Left ventricle myocardium inferior (tissue), 1 donor: ENCODE data around the gene CGB7. TPM values are rescaled to one million over a fixed set of nuclear protein-coding genes. Genes with fewer than 3 reads are reported as not detected.
"Not testable (repeated sequence)": the region's sequence is repeated elsewhere in the genome, so short reads cannot be mapped to it uniquely, and the experiment has no call there.

Experiments used
- DNase-seq: peaks from one replicate; pipeline ENCODE4 v3.0.0-alpha.2; 2020
- H3K27ac ChIP-seq: fragments of 200-600 bp; replicated peaks from 2 replicates; pipeline ENCODE4 v1.8.0; 2021
- H3K27me3 ChIP-seq: fragments of 200-600 bp; 2 replicates; pipeline ENCODE4 v1.8.0; 2021; ENCODE audit warnings: low read depth
- H3K36me3 ChIP-seq: fragments of 200-600 bp; 2 replicates; pipeline ENCODE4 v1.8.0; 2021
- H3K4me1 ChIP-seq: fragments of 200-600 bp; 2 replicates; pipeline ENCODE4 v1.8.0; 2021
- H3K4me3 ChIP-seq: fragments of 200-600 bp; 2 replicates; pipeline ENCODE4 v1.8.0; 2021; ENCODE audit warnings: mild to moderate bottlenecking, moderate library complexity
- H3K9me3 ChIP-seq: fragments of 200-600 bp; replicated peaks from 2 replicates; pipeline ENCODE4 v1.8.0; 2021
- intact Hi-C: fragments of 100-400 bp; cut with micrococcal nuclease; formaldehyde crosslinking; loops from one replicate; pipeline ENCODE4 v1.11.0; 2022
- total RNA-seq: library from RNA; stranded (reverse); fragmentation: NEBNext Ultra II Directional; extraction: Animal tissue kit (Norgen Biotek cat#: 25700); gene quantifications from one replicate; pipeline ENCODE4 v1.2.1, GENCODE V29; 2021
- TF ChIP-seq, protein P1 (sequence below): fragments of 200-600 bp; IDR thresholded peaks from 2 replicates; pipeline ENCODE4 v1.8.0; 2021; ENCODE audit warnings: antibody characterized with exemption, mild to moderate bottlenecking, borderline replicate concordance
- donor health status: DM: no; HTN: yes; CAD: no; lungs with severe emphysema.

Gene CGB7
- total RNA-seq, 1 donor from 2014 or later, result not detected

DNA sequence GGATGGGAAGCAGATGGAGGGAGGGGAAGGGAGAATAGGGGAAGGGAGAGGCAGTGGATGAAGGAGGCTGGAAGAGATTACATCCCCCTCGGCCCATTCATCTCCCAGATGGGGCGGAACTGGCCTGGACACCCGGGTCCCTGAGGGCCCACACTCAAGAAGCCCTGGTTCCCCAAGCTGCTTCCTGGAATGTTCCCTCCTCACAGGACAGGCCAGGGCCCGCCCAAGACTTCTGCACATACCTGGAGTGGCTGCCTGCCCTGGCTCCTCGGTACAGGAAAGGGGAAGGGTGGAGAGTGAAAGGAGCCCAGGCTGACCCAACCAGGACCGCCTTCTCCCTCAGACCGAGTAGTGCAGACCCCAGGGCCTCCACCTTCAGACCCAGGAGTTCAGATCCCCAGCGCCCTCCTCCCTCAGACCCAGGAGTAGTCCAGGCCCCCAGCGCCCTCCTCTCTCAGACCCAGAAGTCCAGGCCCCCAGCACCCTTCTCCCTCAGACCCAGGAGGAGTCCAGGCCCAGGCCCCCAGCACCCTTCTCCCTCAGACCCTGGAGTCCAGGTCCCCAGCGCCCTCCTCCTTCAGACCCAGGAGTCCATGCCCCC is 6.6 kb upstream of the CGB7 start:
- Histone ChIP-seq H3K27me3 (peaks cover 87% of the 10 kb centered on the region), H3K27ac (no peak overlapping the region), H3K4me1 (peaks cover 18% of the 10 kb centered on the region), H3K9me3 (no peaks in the 10 kb centered on the region), H3K4me3 (no peak overlapping the region), H3K36me3 (no peaks in the 10 kb centered on the region)
- DNase-seq, result no peak
- intact Hi-C loops, result no loop called here
- TF ChIP-seq, protein P1, sequence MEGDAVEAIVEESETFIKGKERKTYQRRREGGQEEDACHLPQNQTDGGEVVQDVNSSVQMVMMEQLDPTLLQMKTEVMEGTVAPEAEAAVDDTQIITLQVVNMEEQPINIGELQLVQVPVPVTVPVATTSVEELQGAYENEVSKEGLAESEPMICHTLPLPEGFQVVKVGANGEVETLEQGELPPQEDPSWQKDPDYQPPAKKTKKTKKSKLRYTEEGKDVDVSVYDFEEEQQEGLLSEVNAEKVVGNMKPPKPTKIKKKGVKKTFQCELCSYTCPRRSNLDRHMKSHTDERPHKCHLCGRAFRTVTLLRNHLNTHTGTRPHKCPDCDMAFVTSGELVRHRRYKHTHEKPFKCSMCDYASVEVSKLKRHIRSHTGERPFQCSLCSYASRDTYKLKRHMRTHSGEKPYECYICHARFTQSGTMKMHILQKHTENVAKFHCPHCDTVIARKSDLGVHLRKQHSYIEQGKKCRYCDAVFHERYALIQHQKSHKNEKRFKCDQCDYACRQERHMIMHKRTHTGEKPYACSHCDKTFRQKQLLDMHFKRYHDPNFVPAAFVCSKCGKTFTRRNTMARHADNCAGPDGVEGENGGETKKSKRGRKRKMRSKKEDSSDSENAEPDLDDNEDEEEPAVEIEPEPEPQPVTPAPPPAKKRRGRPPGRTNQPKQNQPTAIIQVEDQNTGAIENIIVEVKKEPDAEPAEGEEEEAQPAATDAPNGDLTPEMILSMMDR, result no peak

DNA sequence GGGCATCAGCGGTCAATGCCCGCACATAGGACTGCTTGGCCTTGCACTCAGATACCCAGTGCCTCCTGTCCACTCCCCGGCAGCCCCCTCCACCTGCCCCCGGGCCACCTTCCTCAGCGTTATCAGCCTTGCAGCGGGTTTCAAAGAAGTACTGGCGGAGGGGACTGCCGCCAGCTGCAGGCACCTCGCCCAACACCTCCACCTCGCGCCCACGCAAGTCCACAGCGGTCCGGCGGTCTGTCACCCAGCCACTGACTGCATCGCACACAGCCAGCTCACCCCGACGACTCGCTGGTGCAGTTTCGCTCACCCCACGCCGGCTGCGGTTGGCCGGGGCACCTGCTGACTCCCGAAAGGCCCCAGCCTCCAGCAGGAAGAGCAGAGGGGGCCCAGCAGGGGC is 3.9 kb upstream of the CGB7 start:
- Histone ChIP-seq H3K27me3 (peaks cover 78% of the 10 kb centered on the region), H3K27ac (no peak overlapping the region), H3K4me1 (peaks cover 34% of the 10 kb centered on the region), H3K36me3 (no peaks in the 10 kb centered on the region), H3K4me3 (no peak overlapping the region), H3K9me3 (no peaks in the 10 kb centered on the region)
- TF ChIP-seq, protein P1, result no peak
- intact Hi-C loops, result no loop called here
- no peak for DNase-seq

DNA sequence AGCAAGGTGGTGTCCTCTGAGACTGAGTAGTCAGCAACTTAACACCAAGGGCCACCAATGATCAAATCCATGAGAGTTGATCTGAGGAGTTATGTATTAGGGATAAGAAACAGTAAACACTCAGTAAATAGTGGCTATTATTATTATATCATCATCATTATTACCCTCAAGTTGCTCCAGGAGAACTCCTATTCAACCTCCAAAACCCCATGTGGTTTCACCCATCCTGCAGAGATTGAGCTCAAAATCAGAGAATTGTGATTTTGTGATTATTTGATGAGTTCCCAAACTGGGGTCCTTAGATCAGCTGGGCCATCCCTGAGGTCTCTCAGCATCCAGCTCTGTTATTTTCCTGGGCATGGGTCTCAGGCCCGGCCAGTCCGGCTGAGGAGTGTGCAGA is 3.5 kb upstream of the CGB7 start:
- no peak for DNase-seq
- no peaks in the 10 kb centered on the region for H3K36me3 ChIP-seq
- H3K4me1 ChIP-seq, result peaks cover 37% of the 10 kb centered on the region
- TF ChIP-seq, protein P1, result no peak
- intact Hi-C loops, result no loop called here
- H3K9me3 ChIP-seq, result no peaks in the 10 kb centered on the region
- H3K27me3 ChIP-seq, result peaks cover 75% of the 10 kb centered on the region
- no peak overlapping the region for H3K4me3 ChIP-seq
- H3K27ac ChIP-seq, result no peak overlapping the region

DNA sequence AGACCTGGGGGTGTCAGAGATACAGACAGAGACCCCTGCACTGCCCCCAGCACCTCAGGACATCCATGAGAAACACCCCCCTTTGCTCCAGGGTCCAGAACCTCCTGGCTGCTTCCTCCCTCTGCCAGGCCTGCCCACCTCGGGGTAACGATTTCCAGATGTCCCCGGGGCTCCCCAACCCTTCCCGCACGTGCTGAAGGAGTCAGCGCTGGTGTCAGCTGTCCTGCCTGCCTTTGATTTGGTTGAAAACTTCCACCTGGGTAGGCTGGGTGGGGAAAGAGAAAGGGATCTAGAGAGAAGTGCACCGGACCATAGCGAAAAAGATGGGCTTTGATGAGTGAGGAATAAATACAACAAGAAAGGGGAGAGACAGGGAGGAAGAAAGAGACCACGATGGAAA is 1.5 kb upstream of the CGB7 start:
- intact Hi-C loops, result no loop called here
- no peaks in the 10 kb centered on the region for H3K36me3 ChIP-seq
- no peak for DNase-seq

DNA sequence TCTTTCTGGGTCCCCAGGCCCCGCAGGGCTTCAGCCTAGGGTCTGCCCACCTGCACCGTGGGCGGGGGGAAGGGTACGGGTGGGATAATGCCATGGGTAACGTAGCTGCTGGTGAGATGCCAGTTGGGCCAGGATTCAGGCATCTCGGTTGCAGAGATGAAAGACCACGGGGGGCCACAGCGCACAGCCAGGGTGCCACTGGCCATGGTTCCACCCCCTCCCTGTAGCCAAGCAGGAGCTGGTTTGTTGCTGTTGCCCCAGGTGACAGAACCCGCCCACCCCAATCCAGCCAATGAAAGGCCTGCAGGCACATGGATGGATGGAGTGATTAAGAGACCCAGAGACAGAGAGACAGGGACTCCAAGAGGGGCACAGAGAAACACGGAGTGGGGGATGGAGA is 1.0 kb upstream of the CGB7 start:
- no peak overlapping the region for H3K4me3 ChIP-seq
- H3K27me3 ChIP-seq, result peaks cover 60% of the 10 kb centered on the region
- no peak overlapping the region for H3K27ac ChIP-seq
- no peaks in the 10 kb centered on the region for H3K36me3 ChIP-seq
- peaks cover 22% of the 10 kb centered on the region for H3K4me1 ChIP-seq
- no peak for DNase-seq
- TF ChIP-seq, protein P1, result no peak
- H3K9me3 ChIP-seq, result no peaks in the 10 kb centered on the region
- intact Hi-C loops, result no loop called here

More for the DNA sequence above, 1.5 kb upstream of the CGB7 start:
- TF ChIP-seq, protein P1, result no peak
- Histone ChIP-seq H3K4me3 (no peak overlapping the region), H3K27me3 (peaks cover 65% of the 10 kb centered on the region), H3K4me1 (peaks cover 22% of the 10 kb centered on the region), H3K9me3 (no peaks in the 10 kb centered on the region), H3K27ac (no peak overlapping the region)

DNA sequence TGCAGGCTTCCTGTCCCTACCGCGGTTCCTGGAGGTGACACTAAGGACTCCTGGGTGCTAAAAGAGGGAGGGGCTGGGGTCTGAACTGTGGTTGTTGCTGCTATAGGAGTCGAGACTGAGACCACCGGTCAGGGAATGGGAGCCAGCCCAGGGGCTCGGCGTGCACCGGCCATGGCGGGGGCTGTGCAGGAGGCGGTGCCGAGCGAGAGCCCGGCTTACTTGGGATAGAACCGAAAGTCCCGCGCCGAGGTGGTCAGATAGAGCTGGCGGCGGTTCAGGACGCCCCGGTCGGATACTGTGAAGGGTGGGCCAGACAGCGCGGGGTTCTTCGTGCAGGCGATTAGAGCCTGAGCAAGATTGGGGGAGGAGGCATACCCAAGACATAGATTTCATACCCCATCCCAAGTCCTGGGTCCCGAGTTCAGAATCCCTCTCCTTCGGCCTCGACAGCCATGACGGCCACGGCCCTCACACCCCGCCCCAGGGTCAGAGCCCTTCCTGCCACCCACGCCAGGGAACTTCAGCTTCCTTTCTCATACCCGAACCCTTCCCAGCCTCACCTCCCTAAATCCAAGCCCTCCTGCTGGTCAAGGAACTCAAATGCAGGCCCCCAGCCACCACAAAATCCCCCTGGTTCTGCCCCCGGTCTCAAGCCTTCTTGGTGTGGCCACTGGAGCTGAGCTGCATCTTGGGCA is 500 bp downstream of the CGB7 start:
- H3K9me3 ChIP-seq, H3K27ac ChIP-seq, H3K36me3 ChIP-seq, intact Hi-C loops, DNase-seq: not testable (repeated sequence)
- peaks cover 45% of the 10 kb centered on the region for H3K27me3 ChIP-seq
- H3K4me3 ChIP-seq, result peak overlapping the region; percentile 72
- H3K4me1 ChIP-seq, result peaks cover 22% of the 10 kb centered on the region
